Keratinocyte (primary cell): Measurements from ENCODE around the gene TOR3A. TPM values are rescaled to one million over a fixed set of nuclear protein-coding genes. Genes with fewer than 3 reads are reported as not detected.
"Not testable (repeated sequence)": the region's sequence is repeated elsewhere in the genome, so short reads cannot be mapped to it uniquely, and the experiment has no call there.

Source experiments
- DNase-seq: peaks from one replicate; pipeline ENCODE4 v3.0.0-alpha.2; 2011; ENCODE audit warnings: low read depth, missing footprints, low spot score
- FAIRE-seq: peaks from 2 replicates; lab custom pipeline; 2011; peaks lifted over from hg19 to GRCh38; lab: Jason Lieb, UNC
- H2AFZ ChIP-seq: 2 replicates; pipeline ENCODE4 v1.6.0; 2012; ENCODE audit warnings: low read length, control low read depth, inconsistent platforms; ENCODE audit not compliant: control insufficient read depth
- H3K27ac ChIP-seq: 2 replicates; pipeline ENCODE4 v1.5.1; 2011; ENCODE audit warnings: low read length; ENCODE audit not compliant: control insufficient read depth, insufficient read depth
- H3K27me3 ChIP-seq: 3 replicates; pipeline ENCODE4 v1.6.0; 2011; ENCODE audit warnings: low read length; ENCODE audit not compliant: control insufficient read depth, insufficient read depth; ENCODE audit errors: extremely low read depth
- H3K36me3 ChIP-seq, 2 experiments: 2 replicates in 1 of 2; 3 replicates in 1 of 2; pipeline ENCODE4 v1.5.1; 2011; ENCODE audit warnings: low read length in 2 of 2, mild to moderate bottlenecking in 1 of 2; ENCODE audit not compliant: control insufficient read depth in 2 of 2, insufficient read depth in 2 of 2; ENCODE audit errors: extremely low read depth in 1 of 2
- H3K4me1 ChIP-seq: 3 replicates; pipeline ENCODE4 v1.5.1; 2011; ENCODE audit warnings: low read length; ENCODE audit not compliant: control insufficient read depth, insufficient read depth; ENCODE audit errors: extremely low read depth
- H3K4me2 ChIP-seq: 3 replicates; pipeline ENCODE4 v1.6.0; 2011; ENCODE audit warnings: low read depth, low read length; ENCODE audit not compliant: control insufficient read depth, insufficient read depth; ENCODE audit errors: extremely low read depth
- H3K4me3 ChIP-seq, 3 experiments: fragments of 200-600 bp in 1 of 3; sonication (generic) in 1 of 3; 2 replicates in 2 of 3; 3 replicates in 1 of 3; pipeline ENCODE4 v1.5.1; 2011 to 2016; ENCODE audit warnings: low read length in 3 of 3, mild to moderate bottlenecking in 3 of 3, control low read depth in 2 of 3, inconsistent platforms in 1 of 3, low read depth in 1 of 3, mixed read lengths in 1 of 3, mixed run types in 1 of 3, moderate library complexity in 1 of 3; ENCODE audit not compliant: control insufficient read depth in 2 of 3, insufficient read depth in 2 of 3; ENCODE audit errors: extremely low read depth in 1 of 3
- H3K79me2 ChIP-seq: 2 replicates; pipeline ENCODE4 v1.6.0; 2012; ENCODE audit warnings: low read length; ENCODE audit not compliant: control insufficient read depth, insufficient read depth
- H3K9ac ChIP-seq: 3 replicates; pipeline ENCODE4 v1.6.0; 2011; ENCODE audit warnings: low read length; ENCODE audit not compliant: control insufficient read depth, insufficient read depth; ENCODE audit errors: extremely low read depth
- H3K9me1 ChIP-seq: 3 replicates; pipeline ENCODE4 v1.6.0; 2011; ENCODE audit warnings: low read length; ENCODE audit not compliant: control insufficient read depth, insufficient read depth; ENCODE audit errors: extremely low read depth
- H3K9me3 ChIP-seq: 2 replicates; pipeline ENCODE4 v1.5.1; 2012; ENCODE audit warnings: low read depth, low read length; ENCODE audit not compliant: control insufficient read depth
- H4K20me1 ChIP-seq: 3 replicates; pipeline ENCODE4 v1.6.0; 2011; ENCODE audit warnings: low read length; ENCODE audit not compliant: control insufficient read depth, insufficient read depth; ENCODE audit errors: extremely low read depth
- EZH2 ChIP-seq: IDR thresholded peaks from one replicate; pipeline ENCODE4 v1.6.1; 2012; ENCODE audit warnings: inconsistent platforms, mild to moderate bottlenecking, low read length, moderate library complexity
- dilution Hi-C: fragments of 300-500 bp; cut with MboI; formaldehyde crosslinking; loops from one replicate; pipeline ENCODE4 v1.7.0; 2020; ENCODE audit warnings: low sequenced_read_pairs; ENCODE audit not compliant: extremely low pct_ligation_motif_present
- polyA plus RNA-seq, 5 experiments: library from polyadenylated mRNA; depleted of rRNA in 3 of 5; stranded (reverse) in 3 of 5; stranded (forward) in 1 of 5; unstranded in 1 of 5; fragments of >200 nt; gene quantifications; 1 replicate in 1 of 5; 2 replicates in 3 of 5; 3 replicates in 1 of 5; pipeline versions ENCODE4 v1.2.1 to v1.2.3, GENCODE V29; 2011 to 2012; ENCODE audit warnings: missing spikeins in 2 of 5, low read depth in 1 of 5, low replicate concordance in 1 of 5
- TF ChIP-seq, protein P1 (sequence below), 3 experiments: IDR thresholded peaks in 1 of 3; conservative IDR thresholded peaks in 1 of 3; optimal IDR thresholded peaks in 1 of 3; 2 replicates in 2 of 3; 3 replicates in 1 of 3; pipeline versions ENCODE3 to v1.5.1; 2011; ENCODE audit warnings: low read length in 3 of 3, mild to moderate bottlenecking in 3 of 3, moderate library complexity in 2 of 3, control low read depth in 1 of 3, inconsistent platforms in 1 of 3; ENCODE audit not compliant: insufficient read depth in 2 of 3; ENCODE audit errors: extremely low read depth in 1 of 3

Gene TOR3A
- polyA plus RNA-seq, 1 donor (not counting 4 experiments of a cell fraction or from before 2014, with no cell fraction given), result 16.8 TPM

DNA sequence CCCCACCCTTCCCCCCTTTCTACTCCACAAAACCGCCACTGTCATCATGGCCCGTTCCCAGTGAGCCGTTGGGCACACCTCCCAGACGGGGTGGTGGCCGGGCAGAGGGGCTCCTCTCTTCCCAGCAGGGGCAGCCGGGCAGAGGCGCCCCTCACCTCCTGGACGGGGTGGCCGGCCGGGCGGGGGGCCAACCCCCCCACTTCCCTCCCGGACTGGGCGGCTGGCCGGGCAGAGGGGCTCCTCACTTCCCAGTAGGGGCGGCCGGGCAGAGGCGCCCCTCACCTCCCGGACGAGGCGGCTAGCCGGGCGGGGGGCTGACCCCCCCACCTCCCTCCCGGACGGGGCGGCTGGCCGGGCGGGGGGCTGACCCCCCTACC is 41.7 kb upstream of the TOR3A start:
- H3K36me3 ChIP-seq, dilution Hi-C loops, H3K27ac ChIP-seq, H3K9me3 ChIP-seq, H4K20me1 ChIP-seq, H3K4me2 ChIP-seq, H3K4me3 ChIP-seq, FAIRE-seq, H2AFZ ChIP-seq, H3K9me1 ChIP-seq, DNase-seq, H3K27me3 ChIP-seq, H3K9ac ChIP-seq: not testable (repeated sequence)
- H3K79me2 ChIP-seq, result peaks cover 44% of the 10 kb centered on the region
- peaks cover 32% of the 10 kb centered on the region for H3K4me1 ChIP-seq

DNA sequence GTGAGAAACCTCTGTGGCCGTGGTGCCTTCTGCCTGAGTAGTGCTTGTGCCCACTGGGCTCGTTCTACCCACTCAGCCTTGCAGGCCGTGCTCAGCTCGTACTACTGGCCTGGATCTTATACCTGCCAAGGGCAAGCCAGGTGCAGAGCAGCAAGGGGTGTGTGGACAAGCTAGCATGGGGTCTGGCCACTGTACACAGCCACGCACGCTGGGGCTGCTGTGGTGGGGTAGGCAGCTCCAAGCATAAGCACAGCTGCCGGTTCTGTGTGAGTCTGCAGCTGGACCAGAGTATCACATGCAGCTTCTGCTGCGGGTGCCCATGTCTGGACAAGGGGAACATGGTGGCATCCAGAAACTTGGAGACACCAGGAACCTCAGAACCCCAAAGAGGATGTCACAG is 39.8 kb upstream of the TOR3A start:
- no peak overlapping the region for H2AFZ ChIP-seq
- H3K36me3 ChIP-seq, result no peaks in the 10 kb centered on the region
- no peaks in the 10 kb centered on the region for H3K9me1 ChIP-seq
- no peak overlapping the region for H3K4me2 ChIP-seq
- peaks cover 24% of the 10 kb centered on the region for H3K4me1 ChIP-seq
- TF ChIP-seq, protein P1, sequence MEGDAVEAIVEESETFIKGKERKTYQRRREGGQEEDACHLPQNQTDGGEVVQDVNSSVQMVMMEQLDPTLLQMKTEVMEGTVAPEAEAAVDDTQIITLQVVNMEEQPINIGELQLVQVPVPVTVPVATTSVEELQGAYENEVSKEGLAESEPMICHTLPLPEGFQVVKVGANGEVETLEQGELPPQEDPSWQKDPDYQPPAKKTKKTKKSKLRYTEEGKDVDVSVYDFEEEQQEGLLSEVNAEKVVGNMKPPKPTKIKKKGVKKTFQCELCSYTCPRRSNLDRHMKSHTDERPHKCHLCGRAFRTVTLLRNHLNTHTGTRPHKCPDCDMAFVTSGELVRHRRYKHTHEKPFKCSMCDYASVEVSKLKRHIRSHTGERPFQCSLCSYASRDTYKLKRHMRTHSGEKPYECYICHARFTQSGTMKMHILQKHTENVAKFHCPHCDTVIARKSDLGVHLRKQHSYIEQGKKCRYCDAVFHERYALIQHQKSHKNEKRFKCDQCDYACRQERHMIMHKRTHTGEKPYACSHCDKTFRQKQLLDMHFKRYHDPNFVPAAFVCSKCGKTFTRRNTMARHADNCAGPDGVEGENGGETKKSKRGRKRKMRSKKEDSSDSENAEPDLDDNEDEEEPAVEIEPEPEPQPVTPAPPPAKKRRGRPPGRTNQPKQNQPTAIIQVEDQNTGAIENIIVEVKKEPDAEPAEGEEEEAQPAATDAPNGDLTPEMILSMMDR (optimal IDR thresholded peaks at IDR 0.05 in 1 of 3, IDR thresholded peaks at IDR 0.05 in 1 of 3, conservative IDR thresholded peaks at IDR 0.05 in 1 of 3; ENCODE audit: extremely low read depth in 1 of 3, insufficient read depth in 2 of 3, low read length in 3 of 3), result no peak
- no peak for TF ChIP-seq EZH2
- no peak overlapping the region for H3K9ac ChIP-seq
- FAIRE-seq (no peak), DNase-seq (no peak)
- H3K4me3 ChIP-seq, result no peak overlapping the region
- H4K20me1 ChIP-seq, result no peaks in the 10 kb centered on the region
- dilution Hi-C loops, result no loop called here
- no peaks in the 10 kb centered on the region for H3K27me3 ChIP-seq
- H3K27ac ChIP-seq, result no peak overlapping the region
- no peaks in the 10 kb centered on the region for H3K9me3 ChIP-seq
- H3K79me2 ChIP-seq, result peaks cover 31% of the 10 kb centered on the region

DNA sequence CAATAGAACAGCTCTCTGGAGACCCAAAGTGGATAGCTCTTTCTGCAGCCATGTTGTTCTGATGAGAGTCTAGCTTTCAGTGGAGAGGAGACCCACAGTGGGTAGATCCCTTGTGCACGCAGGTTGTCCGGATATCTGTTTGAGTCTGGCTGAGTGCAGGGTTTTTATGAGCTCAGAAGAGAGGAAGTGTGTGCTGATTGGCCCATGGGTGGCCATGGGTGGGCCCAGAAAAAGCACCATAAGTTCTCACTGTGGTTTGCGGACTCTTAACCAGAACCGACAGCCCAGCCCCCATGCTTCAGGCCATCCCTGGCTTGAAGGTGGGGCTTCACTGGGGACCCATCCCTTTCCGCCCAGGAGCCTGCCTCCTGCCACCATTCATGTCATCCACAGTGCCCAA is 39.2 kb upstream of the TOR3A start:
- H3K4me3 ChIP-seq, result no peak overlapping the region
- no peaks in the 10 kb centered on the region for H3K36me3 ChIP-seq
- H3K9ac ChIP-seq, result no peak overlapping the region
- no peak overlapping the region for H2AFZ ChIP-seq
- peaks cover 29% of the 10 kb centered on the region for H3K79me2 ChIP-seq
- no peaks in the 10 kb centered on the region for H3K27me3 ChIP-seq
- no peak overlapping the region for H3K27ac ChIP-seq
- TF ChIP-seq EZH2, result no peak
- TF ChIP-seq, protein P1 (optimal IDR thresholded peaks at IDR 0.05 in 1 of 3, IDR thresholded peaks at IDR 0.05 in 1 of 3, conservative IDR thresholded peaks at IDR 0.05 in 1 of 3; ENCODE audit: extremely low read depth in 1 of 3, insufficient read depth in 2 of 3, low read length in 3 of 3), result no peak
- H3K9me1 ChIP-seq, result no peaks in the 10 kb centered on the region
- no peaks in the 10 kb centered on the region for H4K20me1 ChIP-seq
- no peaks in the 10 kb centered on the region for H3K9me3 ChIP-seq
- dilution Hi-C loops, result no loop called here
- DNase-seq (no peak), FAIRE-seq (no peak)
- no peak overlapping the region for H3K4me2 ChIP-seq
- H3K4me1 ChIP-seq, result peaks cover 18% of the 10 kb centered on the region
